ENCODE results near the gene GNAI3. TPM values are rescaled to one million over a fixed set of nuclear protein-coding genes. Genes with fewer than 3 reads are reported as not detected.

The GNAI3 gene
- total and polyA plus RNA-seq, 2 of the 13 experiments (the other 11 are each of a cell fraction or from before 2014, with no cell fraction given): 4.3 to 9.0 TPM

- in situ Hi-C loops (cut with HindIII; ENCODE audit: extremely low pct_ligation_motif_present, low pct_unique_long_range_greater_than_20kb): no loop called here
Observed at GRCh38 chr1:109625176-109625575, 76.8 kb downstream of the GNAI3 start.

DNA sequence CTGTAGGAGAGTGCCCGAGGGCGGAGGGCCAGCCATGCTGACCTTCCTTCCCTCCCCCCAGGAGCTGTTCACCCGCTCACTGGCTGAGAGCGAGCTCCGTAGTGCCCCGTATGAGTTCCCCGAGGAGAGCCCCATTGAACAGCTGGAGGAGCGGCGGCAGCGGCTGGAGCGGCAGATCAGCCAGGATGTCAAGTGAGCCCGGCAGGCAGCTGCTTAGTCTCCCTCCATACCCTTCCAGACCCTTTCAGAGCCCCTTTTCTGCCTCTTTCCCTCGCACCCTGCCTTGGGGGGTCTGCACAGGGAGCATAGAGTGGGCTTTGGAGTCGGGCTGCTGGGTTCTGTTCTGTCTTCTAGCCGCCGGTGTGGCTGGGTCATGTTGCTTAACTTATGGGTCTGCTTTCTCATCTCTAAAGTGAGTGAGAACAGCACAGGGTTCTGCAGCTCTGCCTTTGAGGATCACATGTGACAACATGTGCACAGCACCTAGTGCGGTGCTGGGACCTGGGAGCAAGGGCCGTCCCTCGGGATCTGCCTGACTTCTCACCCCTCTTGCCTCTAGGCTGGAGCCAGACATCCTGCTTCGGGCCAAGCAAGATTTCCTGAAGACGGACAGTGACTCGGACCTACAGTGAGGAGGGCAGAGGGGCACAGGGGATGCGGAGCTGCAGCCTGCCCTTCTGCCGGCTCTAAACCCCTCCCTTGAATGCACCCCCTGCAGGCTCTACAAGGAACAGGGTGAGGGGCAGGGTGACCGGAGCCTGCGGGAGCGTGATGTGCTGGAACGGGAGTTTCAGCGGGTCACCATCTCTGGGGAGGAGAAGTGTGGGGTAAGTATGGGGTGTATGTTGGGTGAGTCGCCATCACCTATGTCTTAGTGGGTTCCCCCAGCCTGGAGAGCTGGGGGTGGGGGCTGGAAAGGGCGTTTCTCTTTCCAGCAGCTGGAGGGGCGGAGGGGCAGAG lies 77.5 kb downstream of the GNAI3 start:
- Histone ChIP-seq H3K9me3 (ENCODE audit: low read length) (no peaks in the 10 kb centered on the region), H3K27me3 (ENCODE audit: control insufficient read depth in 1 of 2, insufficient read depth in 2 of 2, low read length in 2 of 2) (no peaks in the 10 kb centered on the region), H3K4me1 (ENCODE audit: insufficient read depth, low read length) (peaks cover 25% of the 10 kb centered on the region), H3K27ac (ENCODE audit: extremely low read length, insufficient read depth, low read length) (no peak overlapping the region), H4K20me1 (ENCODE audit: insufficient read depth, low read length) (peaks cover 39% of the 10 kb centered on the region), H3K4me3 (replicated peaks in 1 of 3; ENCODE audit: insufficient read depth in 1 of 3, low read depth in 2 of 3, low read length in 3 of 3) (no peak overlapping the region), H3K9ac (ENCODE audit: insufficient read depth, low read depth, low read length) (no peak overlapping the region), H3K79me2 (ENCODE audit: insufficient read depth, low read length) (peaks cover 41% of the 10 kb centered on the region), H3K4me2 (ENCODE audit: low read depth, low read length) (no peak overlapping the region), H2AFZ (ENCODE audit: low read length) (no peak overlapping the region), H3K36me3 (replicated peaks in 1 of 2; ENCODE audit: control insufficient read depth in 1 of 2, insufficient read depth in 2 of 2, low read length in 2 of 2) (peaks cover 40 to 59% of the 10 kb centered on the region in 2 experiments)
- WGBS (ENCODE audit: low lambda C conversion rate): over 99% methylated on average over 31 of the region's 32 CpGs
- in situ Hi-C loops (cut with HindIII; ENCODE audit: extremely low pct_ligation_motif_present, low pct_unique_long_range_greater_than_20kb): no loop called here
- ChIA-PET CTCF (ENCODE audit: low intra/inter-chr PET ratio, low total read pairs) (no interaction called here), POLR2A (interaction anchor here (1.1 kb wide), 1 partner anchor 10 kb away, joined by 3 read pairs; no protein-coding TSS in a partner anchor)
- DNase-seq (ENCODE audit: low spot score) (no peak), ATAC-seq (no peak), FAIRE-seq (no peak)
- intact Hi-C loops (cut with micrococcal nuclease; ENCODE audit: unreplicated experiment): no loop called here
- no TSS peak for BruUV-seq (replicated peaks)
- TF ChIP-seq WIZ (CRISPR knock-in tag; IDR thresholded peaks at IDR 0.05) (no peak), AHDC1 (CRISPR knock-in tag; IDR thresholded peaks at IDR 0.05; ENCODE audit: borderline replicate concordance) (no peak), ZNF557 (CRISPR knock-in tag; IDR thresholded peaks at IDR 0.05) (no peak), MBNL3 (CRISPR knock-in tag; conservative IDR thresholded peaks at IDR 0.05) (no peak), RELA (CRISPR knock-in tag; IDR thresholded peaks at IDR 0.05) (no peak)

More at GRCh38 chr1:109625176-109625575, 76.8 kb downstream of the GNAI3 start:
- H4K20me1 ChIP-seq (ENCODE audit: insufficient read depth, low read length): peaks cover 39% of the 10 kb centered on the region
- 84% methylated on average over 9 of the region's 16 CpGs for WGBS (ENCODE audit: low lambda C conversion rate)
- H3K4me2 ChIP-seq (ENCODE audit: low read depth, low read length): no peak overlapping the region
- no peaks in the 10 kb centered on the region for H3K9me3 ChIP-seq (ENCODE audit: low read length)
- CTCF ChIA-PET (ENCODE audit: low intra/inter-chr PET ratio, low total read pairs): no interaction called here
- ATAC-seq (no peak), FAIRE-seq (no peak), DNase-seq (ENCODE audit: low spot score) (no peak)
- no peak overlapping the region for H3K4me3 ChIP-seq (replicated peaks in 1 of 3; ENCODE audit: insufficient read depth in 1 of 3, low read depth in 2 of 3, low read length in 3 of 3)
- no peak overlapping the region for H3K9ac ChIP-seq (ENCODE audit: insufficient read depth, low read depth, low read length)
- peaks cover 46% of the 10 kb centered on the region for H3K79me2 ChIP-seq (ENCODE audit: insufficient read depth, low read length)
- H3K4me1 ChIP-seq (ENCODE audit: insufficient read depth, low read length): peaks cover 25% of the 10 kb centered on the region
- no peak overlapping the region for H2AFZ ChIP-seq (ENCODE audit: low read length)
- H3K36me3 ChIP-seq (replicated peaks in 1 of 2; ENCODE audit: control insufficient read depth in 1 of 2, insufficient read depth in 2 of 2, low read length in 2 of 2): peaks cover 35 to 55% of the 10 kb centered on the region in 2 experiments
- BruUV-seq (replicated peaks): no TSS peak
- intact Hi-C loops (cut with micrococcal nuclease; ENCODE audit: unreplicated experiment): no loop called here
- no peaks in the 10 kb centered on the region; a peak in 1 of 5 replicates for H3K27me3 ChIP-seq (ENCODE audit: control insufficient read depth in 1 of 2, insufficient read depth in 2 of 2, low read length in 2 of 2)
- TF ChIP-seq KLF13 (CRISPR knock-in tag; IDR thresholded peaks at IDR 0.05): no peak
- TF ChIP-seq RBFOX2 (IDR thresholded peaks at IDR 0.05; ENCODE audit: low read depth, low read length): peak; percentile 43; the same call in 1 of the 2 replicates
- no peak for TF ChIP-seq ZNF549 (CRISPR knock-in tag; IDR thresholded peaks at IDR 0.05)
- no peak for TF ChIP-seq ZNF691 (CRISPR knock-in tag; IDR thresholded peaks at IDR 0.05; ENCODE audit: borderline replicate concordance, low read depth)
- no peak overlapping the region for H3K27ac ChIP-seq (ENCODE audit: extremely low read length, insufficient read depth, low read length)
- POLR2A ChIA-PET: interaction anchor here (1.1 to 1.2 kb wide), 2 partner anchors 11 to 77 kb away, joined by 3 to 6 read pairs; partner anchors contain the start of gene GNAI3
